ENCODE measurements around the gene OVOL1.

OVOL1 gene

DNA sequence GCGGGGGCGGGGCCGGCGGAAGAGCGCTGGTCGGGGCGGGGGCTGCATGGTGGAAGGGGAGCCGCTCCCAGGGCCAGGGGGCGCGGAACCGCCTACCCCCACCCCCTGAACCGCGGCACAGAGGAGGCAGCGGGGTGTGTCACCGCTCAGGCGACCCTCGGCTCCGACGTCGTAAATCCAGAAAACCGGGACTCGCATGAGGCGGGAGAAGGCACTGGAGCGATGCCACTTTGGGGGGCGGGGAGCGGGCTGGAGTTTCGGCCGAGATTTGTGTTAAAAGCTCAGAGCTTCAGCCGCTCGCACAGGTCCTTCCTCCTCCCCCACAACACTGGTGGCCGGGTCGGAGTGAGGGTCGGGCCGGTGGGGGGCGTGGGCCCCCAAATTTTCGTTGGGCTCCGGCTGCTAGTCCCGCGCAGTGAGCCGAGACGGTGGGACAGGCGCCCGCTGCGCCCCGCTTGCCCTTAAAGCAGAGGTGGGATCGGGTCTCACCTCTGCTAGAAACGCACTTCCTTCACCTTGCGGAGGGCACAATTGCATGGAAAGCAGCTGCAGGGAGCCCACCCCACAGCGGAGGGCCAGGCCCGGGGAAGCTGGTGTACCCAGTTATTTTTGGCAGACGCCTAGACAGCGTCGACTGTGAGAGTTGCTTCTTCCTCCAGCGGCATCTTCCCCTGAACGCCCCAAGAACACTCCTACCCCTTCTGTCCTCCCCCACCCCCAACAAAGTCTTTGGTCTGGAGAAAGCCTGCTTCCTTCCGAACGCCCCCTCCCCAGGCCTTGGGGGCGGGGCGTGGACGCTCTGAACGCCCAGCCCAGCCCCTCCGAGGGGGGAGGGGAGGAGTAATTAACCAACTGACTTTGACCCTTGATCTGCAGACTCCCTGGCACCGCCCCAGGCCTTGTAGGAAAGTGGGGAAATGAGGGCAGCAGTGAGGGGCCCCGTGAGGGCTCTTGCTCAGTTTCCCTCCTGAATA is 1.1 kb downstream of the OVOL1 start:
- peaks cover 0 to 20% of the 10 kb centered on the region in 2 donors for H3K4me1 ChIP-seq (ENCODE audit: control insufficient read depth in 1 of 2, insufficient read depth in 2 of 2, low read length in 2 of 2)
- H3K27me3 ChIP-seq (ENCODE audit: low read depth, low read length), result peaks cover 28% of the 10 kb centered on the region
- H3K4me3 ChIP-seq (ENCODE audit: low read depth in 1 of 2, low read length in 2 of 2), result peak overlapping the region in 1 of 2 donors; percentile 32
- H3K27ac ChIP-seq (ENCODE audit: low read length), result peak overlapping the region; percentile 59
- H3K36me3 ChIP-seq (ENCODE audit: control insufficient read depth in 1 of 2, insufficient read depth in 2 of 2, low read length in 2 of 2), result no peaks in the 10 kb centered on the region
- no peaks in the 10 kb centered on the region for H3K9me3 ChIP-seq (ENCODE audit: control insufficient read depth in 1 of 2, low read length in 2 of 2)

DNA sequence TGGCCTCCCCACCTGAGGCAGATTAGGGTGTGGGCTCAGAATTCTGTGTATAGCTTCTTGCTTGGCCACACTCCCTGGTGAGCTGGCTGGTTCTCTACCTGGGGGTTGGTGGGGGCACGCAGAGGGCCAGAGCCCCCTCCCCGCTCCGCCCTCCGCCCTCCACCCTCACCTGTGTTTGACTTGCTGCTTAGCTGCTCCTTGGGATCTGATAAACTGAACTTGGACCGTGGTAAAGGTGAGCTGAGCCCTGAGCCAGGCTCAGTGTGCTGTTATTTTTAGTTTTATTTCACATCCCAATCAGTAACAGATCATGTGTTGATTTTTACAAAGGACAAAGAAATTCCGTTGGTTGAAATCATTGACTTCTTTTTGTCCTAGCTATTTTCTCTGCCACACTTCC is 2.0 kb downstream of the OVOL1 start:
- Histone ChIP-seq H3K36me3 (ENCODE audit: control insufficient read depth in 1 of 2, insufficient read depth in 2 of 2, low read length in 2 of 2) (no peaks in the 10 kb centered on the region), H3K27ac (ENCODE audit: low read length) (peak overlapping the region; percentile 59), H3K9me3 (ENCODE audit: control insufficient read depth in 1 of 2, low read length in 2 of 2) (no peaks in the 10 kb centered on the region), H3K4me3 (ENCODE audit: low read depth in 1 of 2, low read length in 2 of 2) (peak overlapping the region in 1 of 2 donors; percentile 32), H3K27me3 (ENCODE audit: low read depth, low read length) (peaks cover 28% of the 10 kb centered on the region), H3K4me1 (ENCODE audit: control insufficient read depth in 1 of 2, insufficient read depth in 2 of 2, low read length in 2 of 2) (peaks cover 0 to 20% of the 10 kb centered on the region in 2 donors)

DNA sequence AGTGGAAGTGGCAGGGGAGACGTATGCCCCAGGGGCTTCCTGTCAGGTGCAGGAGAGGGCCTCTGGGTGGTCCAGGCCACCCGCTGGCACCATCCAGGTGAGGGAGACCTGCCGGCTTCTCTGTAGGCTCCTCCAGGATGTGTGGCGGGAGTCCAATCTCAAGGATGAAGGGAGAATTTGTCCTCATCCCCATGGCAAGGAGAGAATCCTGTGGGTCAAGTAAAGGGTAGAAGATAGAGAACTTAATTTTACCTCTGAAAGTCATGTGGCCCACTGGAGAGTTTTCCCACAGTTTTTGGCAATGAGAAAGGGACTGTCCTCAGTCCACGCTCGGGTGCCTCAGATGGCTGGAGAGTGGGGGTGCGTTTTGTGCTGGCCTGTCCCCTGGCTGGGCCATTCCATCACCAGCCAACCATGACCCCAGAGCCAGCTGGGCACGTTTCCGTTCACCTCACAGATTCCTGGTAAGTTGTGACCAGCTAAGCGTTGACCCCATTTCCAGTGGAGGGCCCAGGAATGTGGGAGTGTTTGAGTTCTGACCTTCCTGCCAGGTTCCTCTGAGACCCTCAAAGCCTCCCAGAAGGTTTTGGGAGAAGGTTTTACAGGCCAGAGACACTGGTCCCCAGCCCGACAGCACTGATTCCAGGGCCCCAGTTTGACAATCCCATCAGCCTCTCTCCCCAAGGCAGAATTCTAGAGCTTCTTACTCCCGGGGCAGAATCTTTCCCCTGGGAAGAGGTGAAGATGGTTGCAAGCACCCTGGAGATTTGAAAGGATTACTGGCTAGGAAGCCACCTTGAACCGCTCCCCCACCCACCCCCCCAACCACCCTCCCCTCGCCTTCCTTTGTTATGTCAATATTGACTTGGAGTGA is 2.6 kb downstream of the OVOL1 start:
- no peaks in the 10 kb centered on the region for H3K36me3 ChIP-seq (ENCODE audit: control insufficient read depth in 1 of 2, insufficient read depth in 2 of 2, low read length in 2 of 2)
- H3K9me3 ChIP-seq (ENCODE audit: control insufficient read depth in 1 of 2, low read length in 2 of 2), result no peaks in the 10 kb centered on the region
- H3K4me3 ChIP-seq (ENCODE audit: low read depth in 1 of 2, low read length in 2 of 2), result peak overlapping the region in 1 of 2 donors; percentile 32
- peaks cover 28% of the 10 kb centered on the region for H3K27me3 ChIP-seq (ENCODE audit: low read depth, low read length)
- peaks cover 0 to 20% of the 10 kb centered on the region in 2 donors for H3K4me1 ChIP-seq (ENCODE audit: control insufficient read depth in 1 of 2, insufficient read depth in 2 of 2, low read length in 2 of 2)
- peak overlapping the region; percentile 59 for H3K27ac ChIP-seq (ENCODE audit: low read length)

DNA sequence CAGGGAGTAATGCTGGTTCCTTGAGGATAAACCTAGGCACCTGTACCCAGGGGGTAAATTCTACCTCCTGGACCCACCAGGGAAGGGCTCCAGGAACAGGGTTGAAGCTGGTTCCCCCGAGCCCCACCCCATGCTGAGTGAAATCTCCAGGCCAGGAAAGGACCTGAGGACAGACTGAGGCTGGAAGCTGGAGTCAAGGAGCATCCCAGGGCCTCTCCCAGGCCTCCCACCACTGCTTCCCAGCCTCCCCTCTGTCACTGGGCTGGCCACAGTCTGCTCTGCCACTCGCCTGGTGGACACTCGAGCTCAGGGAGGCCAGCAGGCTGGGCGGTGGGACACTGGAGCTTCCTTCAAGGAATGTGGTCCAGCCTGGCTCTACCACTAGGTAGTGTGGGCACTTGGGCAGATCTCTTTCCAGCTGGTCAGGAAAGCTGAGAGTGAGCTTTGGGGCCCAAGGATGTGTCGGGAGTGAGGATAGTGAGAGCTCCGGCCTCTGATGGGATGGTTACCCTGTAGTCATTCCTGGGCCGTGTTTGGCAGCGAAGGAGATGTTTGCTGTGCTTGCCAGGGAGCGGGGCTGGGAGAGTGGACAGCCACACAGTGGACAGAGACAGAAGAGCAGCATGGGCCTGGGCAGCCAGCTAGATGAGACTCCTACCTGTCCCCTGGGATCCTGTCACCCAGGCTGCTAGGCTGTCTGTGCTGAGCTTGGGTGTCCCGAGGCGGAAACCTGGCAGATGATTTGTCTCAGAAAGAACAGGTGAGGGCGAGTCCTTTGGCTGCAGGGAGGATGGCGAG is 3.4 kb downstream of the OVOL1 start:
- Histone ChIP-seq H3K36me3 (ENCODE audit: control insufficient read depth in 1 of 2, insufficient read depth in 2 of 2, low read length in 2 of 2) (no peaks in the 10 kb centered on the region), H3K4me3 (ENCODE audit: low read depth in 1 of 2, low read length in 2 of 2) (no peak overlapping the region), H3K9me3 (ENCODE audit: control insufficient read depth in 1 of 2, low read length in 2 of 2) (no peaks in the 10 kb centered on the region), H3K27ac (ENCODE audit: low read length) (no peak overlapping the region), H3K4me1 (ENCODE audit: control insufficient read depth in 1 of 2, insufficient read depth in 2 of 2, low read length in 2 of 2) (peaks cover 0 to 20% of the 10 kb centered on the region in 2 donors), H3K27me3 (ENCODE audit: low read depth, low read length) (peaks cover 26% of the 10 kb centered on the region)

DNA sequence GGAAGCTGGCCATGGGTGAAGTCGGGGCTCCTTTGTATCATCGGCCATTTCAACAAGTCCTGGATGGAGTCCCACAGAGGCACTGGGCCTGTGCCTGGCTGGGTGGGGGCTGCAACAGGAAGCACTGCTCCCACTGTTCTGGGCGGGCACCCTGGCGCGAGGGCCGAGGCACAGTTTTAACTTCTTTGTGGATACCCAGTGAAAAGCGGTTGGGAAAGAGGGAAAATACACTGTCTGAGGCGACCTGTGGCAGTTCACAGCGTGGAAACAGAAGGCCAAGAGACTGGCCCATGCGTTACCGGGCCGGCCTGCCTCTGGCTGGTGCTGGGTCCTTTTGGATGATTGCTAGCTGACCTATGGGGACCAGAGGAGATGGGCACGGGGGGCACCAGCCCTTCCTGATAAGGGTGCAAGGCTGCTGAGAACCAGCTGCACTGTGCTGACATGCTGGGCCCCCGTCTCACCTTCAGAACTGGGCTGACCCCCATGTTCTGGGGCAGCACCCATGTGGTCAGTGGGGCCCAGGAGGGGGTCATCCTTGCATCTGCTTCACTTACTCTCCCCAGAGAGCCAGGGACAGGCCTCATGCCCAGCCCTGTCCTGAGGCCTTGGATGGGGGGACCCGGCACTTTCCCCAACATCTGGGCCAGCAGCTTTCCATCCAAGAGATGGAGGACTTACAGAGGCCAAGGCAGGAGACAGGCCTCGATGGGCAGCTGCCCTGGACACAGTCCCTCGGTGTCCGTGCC is 4.2 kb downstream of the OVOL1 start:
- no peak overlapping the region for H3K27ac ChIP-seq (ENCODE audit: low read length)
- no peaks in the 10 kb centered on the region for H3K36me3 ChIP-seq (ENCODE audit: control insufficient read depth in 1 of 2, insufficient read depth in 2 of 2, low read length in 2 of 2)
- no peaks in the 10 kb centered on the region for H3K9me3 ChIP-seq (ENCODE audit: control insufficient read depth in 1 of 2, low read length in 2 of 2)
- H3K4me3 ChIP-seq (ENCODE audit: low read depth in 1 of 2, low read length in 2 of 2), result no peak overlapping the region
- peaks cover 0 to 18% of the 10 kb centered on the region in 2 donors for H3K4me1 ChIP-seq (ENCODE audit: control insufficient read depth in 1 of 2, insufficient read depth in 2 of 2, low read length in 2 of 2)
- H3K27me3 ChIP-seq (ENCODE audit: low read depth, low read length), result peaks cover 19% of the 10 kb centered on the region

DNA sequence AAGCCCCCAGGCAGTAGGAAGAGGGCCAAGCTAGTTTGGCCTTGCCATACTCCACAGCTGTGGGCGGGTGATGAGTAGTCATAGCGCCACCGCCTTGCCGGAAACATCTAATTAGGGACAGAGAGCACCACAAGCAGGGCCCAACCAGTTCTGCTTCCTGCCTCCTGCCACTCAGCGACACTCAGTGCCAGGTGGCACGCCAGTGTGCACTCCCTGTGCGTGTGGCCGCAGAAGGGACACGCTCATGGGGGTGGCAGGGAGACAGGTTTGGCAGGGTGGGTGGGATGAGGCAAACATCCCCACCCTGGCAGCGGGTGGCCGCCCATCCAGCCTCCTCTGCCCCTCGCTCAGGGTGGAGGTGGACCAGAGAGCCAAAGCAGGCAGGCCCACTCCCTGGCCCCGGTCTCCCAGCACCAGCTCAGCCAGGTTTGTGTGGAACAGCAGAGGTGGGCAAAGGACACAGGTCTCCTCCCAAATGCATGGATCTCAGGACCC is 4.9 kb downstream of the OVOL1 start:
- peaks cover 0 to 13% of the 10 kb centered on the region in 2 donors for H3K4me1 ChIP-seq (ENCODE audit: control insufficient read depth in 1 of 2, insufficient read depth in 2 of 2, low read length in 2 of 2)
- H3K4me3 ChIP-seq (ENCODE audit: low read depth in 1 of 2, low read length in 2 of 2), result no peak overlapping the region
- no peaks in the 10 kb centered on the region for H3K9me3 ChIP-seq (ENCODE audit: control insufficient read depth in 1 of 2, low read length in 2 of 2)
- no peak overlapping the region for H3K27ac ChIP-seq (ENCODE audit: low read length)
- peaks cover 16% of the 10 kb centered on the region for H3K27me3 ChIP-seq (ENCODE audit: low read depth, low read length)
- no peaks in the 10 kb centered on the region for H3K36me3 ChIP-seq (ENCODE audit: control insufficient read depth in 1 of 2, insufficient read depth in 2 of 2, low read length in 2 of 2)

DNA sequence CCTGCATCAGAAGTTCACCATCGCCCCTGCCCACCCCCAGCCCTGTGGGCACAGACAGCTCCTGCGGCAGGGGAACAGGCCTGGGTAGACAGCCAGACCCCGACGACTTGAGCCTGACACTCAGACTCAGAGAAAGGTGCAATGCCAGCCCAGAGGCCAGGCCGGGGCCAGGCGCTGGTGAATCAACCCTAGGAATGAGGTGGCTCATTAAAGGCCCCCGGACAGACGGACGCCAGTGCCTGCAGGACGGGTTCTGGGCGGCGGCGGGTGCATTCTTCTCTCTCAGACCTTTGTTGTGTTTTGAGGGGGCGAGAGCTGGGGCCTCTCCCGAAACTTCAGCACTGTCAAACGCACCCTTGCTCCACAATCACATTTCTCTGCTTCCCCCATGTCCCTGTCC is 5.6 kb downstream of the OVOL1 start:
- Histone ChIP-seq H3K4me1 (ENCODE audit: control insufficient read depth in 1 of 2, insufficient read depth in 2 of 2, low read length in 2 of 2) (peaks cover 0 to 10% of the 10 kb centered on the region in 2 donors), H3K27ac (ENCODE audit: low read length) (no peak overlapping the region), H3K27me3 (ENCODE audit: low read depth, low read length) (peaks cover 16% of the 10 kb centered on the region), H3K36me3 (ENCODE audit: control insufficient read depth in 1 of 2, insufficient read depth in 2 of 2, low read length in 2 of 2) (no peaks in the 10 kb centered on the region), H3K4me3 (ENCODE audit: low read depth in 1 of 2, low read length in 2 of 2) (no peak overlapping the region), H3K9me3 (ENCODE audit: control insufficient read depth in 1 of 2, low read length in 2 of 2) (no peaks in the 10 kb centered on the region)

DNA sequence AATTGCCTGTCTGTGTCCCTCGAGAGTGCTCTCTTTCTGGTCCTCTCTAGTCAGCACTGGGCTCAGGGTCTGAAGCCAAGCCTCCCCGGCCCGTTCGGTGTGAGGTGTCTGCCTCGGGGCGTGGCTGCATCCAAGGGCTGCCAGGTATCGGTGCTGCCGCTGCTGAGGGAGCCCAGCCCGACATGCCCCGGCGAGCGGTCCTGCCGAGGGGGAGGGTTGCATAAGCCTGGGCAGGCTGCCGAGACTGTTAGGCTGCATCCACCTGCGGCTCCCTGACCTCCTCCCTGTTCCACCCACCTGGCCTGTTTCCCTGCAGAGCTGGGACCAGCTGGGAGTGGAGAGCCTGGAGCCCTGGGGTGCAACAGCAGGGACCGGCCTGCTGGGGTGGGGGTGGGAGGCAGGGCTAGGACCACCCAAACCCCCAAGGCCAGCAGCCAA is 6.3 kb downstream of the OVOL1 start:
- H3K4me1 ChIP-seq (ENCODE audit: control insufficient read depth in 1 of 2, insufficient read depth in 2 of 2, low read length in 2 of 2), result peaks cover 0 to 3% of the 10 kb centered on the region in 2 donors
- peaks cover 9% of the 10 kb centered on the region for H3K27me3 ChIP-seq (ENCODE audit: low read depth, low read length)
- H3K9me3 ChIP-seq (ENCODE audit: control insufficient read depth in 1 of 2, low read length in 2 of 2), result no peaks in the 10 kb centered on the region
- H3K27ac ChIP-seq (ENCODE audit: low read length), result no peak overlapping the region
- no peaks in the 10 kb centered on the region for H3K36me3 ChIP-seq (ENCODE audit: control insufficient read depth in 1 of 2, insufficient read depth in 2 of 2, low read length in 2 of 2)
- no peak overlapping the region for H3K4me3 ChIP-seq (ENCODE audit: low read depth in 1 of 2, low read length in 2 of 2)

DNA sequence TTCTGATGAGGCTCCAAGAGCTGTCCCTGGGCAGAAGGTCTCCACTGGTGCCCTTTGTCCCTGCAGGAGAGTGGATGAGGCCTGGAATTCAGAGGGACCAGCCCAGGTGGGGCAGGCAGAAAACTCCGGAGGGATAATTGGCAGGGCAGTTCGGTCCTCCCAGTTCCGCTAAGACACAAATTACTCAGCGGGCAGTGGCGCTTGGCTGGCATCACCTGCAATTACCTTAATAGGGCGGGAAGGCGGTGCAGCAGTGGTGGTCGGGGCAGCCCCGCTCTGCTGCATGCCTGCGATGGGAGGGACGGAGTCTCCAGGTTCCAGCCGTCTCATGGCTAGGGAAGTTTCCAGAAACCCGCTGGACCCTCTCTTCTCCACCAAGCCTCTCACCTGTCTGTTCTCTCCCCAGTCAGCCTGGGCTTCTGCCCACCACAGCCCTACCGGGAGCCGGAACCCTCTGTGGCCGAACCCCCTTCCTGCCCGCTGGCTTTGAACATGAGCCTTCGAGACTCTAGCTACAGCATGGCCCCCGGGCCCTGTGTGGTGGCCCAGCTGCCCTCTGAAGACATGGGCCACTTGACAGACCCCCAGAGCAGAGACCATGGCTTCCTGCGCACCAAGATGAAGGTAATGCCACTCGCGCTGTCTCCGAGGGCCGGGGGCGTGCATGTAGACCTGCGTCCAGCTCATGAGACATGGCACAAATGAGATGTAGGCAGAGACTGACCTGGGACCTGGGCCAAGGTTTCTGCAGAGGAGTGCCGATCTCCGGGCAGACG is 7.0 kb downstream of the OVOL1 start:
- no peaks in the 10 kb centered on the region for H3K36me3 ChIP-seq (ENCODE audit: control insufficient read depth in 1 of 2, insufficient read depth in 2 of 2, low read length in 2 of 2)
- H3K9me3 ChIP-seq (ENCODE audit: control insufficient read depth in 1 of 2, low read length in 2 of 2), result no peaks in the 10 kb centered on the region
- no peak overlapping the region for H3K4me3 ChIP-seq (ENCODE audit: low read depth in 1 of 2, low read length in 2 of 2)
- peaks cover 3% of the 10 kb centered on the region for H3K27me3 ChIP-seq (ENCODE audit: low read depth, low read length)
- no peak overlapping the region for H3K27ac ChIP-seq (ENCODE audit: low read length)
- H3K4me1 ChIP-seq (ENCODE audit: control insufficient read depth in 1 of 2, insufficient read depth in 2 of 2, low read length in 2 of 2), result no peaks in the 10 kb centered on the region
